ENCODE results near the gene HSBP1L1.

DNA sequence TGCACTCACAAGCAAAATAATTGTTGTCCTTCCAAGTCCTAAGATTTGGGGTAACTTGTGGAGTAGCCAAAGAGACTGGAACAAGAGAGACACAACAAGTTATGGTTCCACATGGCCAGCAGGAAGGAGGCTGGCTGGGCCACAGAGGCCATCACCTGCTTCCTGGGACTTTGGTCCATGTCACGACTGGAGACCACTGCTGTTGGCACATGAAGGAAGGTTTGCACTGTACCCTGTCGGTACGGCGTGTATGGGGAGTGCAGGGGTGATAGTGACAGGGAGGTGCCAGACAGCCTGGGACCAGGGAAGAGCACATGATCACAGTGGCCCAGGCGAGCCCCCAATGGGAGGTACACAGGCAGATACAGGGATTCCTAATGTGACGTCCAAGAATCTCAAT lies 28.5 kb upstream of the HSBP1L1 start:
- TF ChIP-seq ZNF121 (tag by site-specific recombination; IDR thresholded peaks at IDR 0.05) (no peak), ZNF548 (tag by site-specific recombination; IDR thresholded peaks at IDR 0.05) (no peak), ZNF24 (tag by site-specific recombination; IDR thresholded peaks at IDR 0.05) (no peak), ZNF274 (IDR thresholded peaks at IDR 0.05; ENCODE audit: low read length) (no peak), ZNF274 (tag by site-specific recombination; IDR thresholded peaks at IDR 0.05; ENCODE audit: borderline replicate concordance) (no peak), ZNF514 (tag by site-specific recombination; IDR thresholded peaks at IDR 0.05) (no peak), ZNF23 (tag by site-specific recombination; IDR thresholded peaks at IDR 0.05; ENCODE audit: borderline replicate concordance) (no peak), ZBTB1 (tag by site-specific recombination; IDR thresholded peaks at IDR 0.05) (no peak)
- TF ChIP-seq, protein P1, sequence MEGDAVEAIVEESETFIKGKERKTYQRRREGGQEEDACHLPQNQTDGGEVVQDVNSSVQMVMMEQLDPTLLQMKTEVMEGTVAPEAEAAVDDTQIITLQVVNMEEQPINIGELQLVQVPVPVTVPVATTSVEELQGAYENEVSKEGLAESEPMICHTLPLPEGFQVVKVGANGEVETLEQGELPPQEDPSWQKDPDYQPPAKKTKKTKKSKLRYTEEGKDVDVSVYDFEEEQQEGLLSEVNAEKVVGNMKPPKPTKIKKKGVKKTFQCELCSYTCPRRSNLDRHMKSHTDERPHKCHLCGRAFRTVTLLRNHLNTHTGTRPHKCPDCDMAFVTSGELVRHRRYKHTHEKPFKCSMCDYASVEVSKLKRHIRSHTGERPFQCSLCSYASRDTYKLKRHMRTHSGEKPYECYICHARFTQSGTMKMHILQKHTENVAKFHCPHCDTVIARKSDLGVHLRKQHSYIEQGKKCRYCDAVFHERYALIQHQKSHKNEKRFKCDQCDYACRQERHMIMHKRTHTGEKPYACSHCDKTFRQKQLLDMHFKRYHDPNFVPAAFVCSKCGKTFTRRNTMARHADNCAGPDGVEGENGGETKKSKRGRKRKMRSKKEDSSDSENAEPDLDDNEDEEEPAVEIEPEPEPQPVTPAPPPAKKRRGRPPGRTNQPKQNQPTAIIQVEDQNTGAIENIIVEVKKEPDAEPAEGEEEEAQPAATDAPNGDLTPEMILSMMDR (tag by site-specific recombination; IDR thresholded peaks at IDR 0.05), result no peak
- TF ChIP-seq, protein P2, sequence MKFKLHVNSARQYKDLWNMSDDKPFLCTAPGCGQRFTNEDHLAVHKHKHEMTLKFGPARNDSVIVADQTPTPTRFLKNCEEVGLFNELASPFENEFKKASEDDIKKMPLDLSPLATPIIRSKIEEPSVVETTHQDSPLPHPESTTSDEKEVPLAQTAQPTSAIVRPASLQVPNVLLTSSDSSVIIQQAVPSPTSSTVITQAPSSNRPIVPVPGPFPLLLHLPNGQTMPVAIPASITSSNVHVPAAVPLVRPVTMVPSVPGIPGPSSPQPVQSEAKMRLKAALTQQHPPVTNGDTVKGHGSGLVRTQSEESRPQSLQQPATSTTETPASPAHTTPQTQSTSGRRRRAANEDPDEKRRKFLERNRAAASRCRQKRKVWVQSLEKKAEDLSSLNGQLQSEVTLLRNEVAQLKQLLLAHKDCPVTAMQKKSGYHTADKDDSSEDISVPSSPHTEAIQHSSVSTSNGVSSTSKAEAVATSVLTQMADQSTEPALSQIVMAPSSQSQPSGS (tag by site-specific recombination; IDR thresholded peaks at IDR 0.05; ENCODE audit: low read depth), result no peak
- TF ChIP-seq, protein P3, sequence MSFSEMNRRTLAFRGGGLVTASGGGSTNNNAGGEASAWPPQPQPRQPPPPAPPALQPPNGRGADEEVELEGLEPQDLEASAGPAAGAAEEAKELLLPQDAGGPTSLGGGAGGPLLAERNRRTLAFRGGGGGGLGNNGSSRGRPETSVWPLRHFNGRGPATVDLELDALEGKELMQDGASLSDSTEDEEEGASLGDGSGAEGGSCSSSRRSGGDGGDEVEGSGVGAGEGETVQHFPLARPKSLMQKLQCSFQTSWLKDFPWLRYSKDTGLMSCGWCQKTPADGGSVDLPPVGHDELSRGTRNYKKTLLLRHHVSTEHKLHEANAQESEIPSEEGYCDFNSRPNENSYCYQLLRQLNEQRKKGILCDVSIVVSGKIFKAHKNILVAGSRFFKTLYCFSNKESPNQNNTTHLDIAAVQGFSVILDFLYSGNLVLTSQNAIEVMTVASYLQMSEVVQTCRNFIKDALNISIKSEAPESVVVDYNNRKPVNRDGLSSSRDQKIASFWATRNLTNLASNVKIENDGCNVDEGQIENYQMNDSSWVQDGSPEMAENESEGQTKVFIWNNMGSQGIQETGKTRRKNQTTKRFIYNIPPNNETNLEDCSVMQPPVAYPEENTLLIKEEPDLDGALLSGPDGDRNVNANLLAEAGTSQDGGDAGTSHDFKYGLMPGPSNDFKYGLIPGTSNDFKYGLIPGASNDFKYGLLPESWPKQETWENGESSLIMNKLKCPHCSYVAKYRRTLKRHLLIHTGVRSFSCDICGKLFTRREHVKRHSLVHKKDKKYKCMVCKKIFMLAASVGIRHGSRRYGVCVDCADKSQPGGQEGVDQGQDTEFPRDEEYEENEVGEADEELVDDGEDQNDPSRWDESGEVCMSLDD (tag by site-specific recombination; IDR thresholded peaks at IDR 0.05), result no peak
- TF ChIP-seq, protein P4, sequence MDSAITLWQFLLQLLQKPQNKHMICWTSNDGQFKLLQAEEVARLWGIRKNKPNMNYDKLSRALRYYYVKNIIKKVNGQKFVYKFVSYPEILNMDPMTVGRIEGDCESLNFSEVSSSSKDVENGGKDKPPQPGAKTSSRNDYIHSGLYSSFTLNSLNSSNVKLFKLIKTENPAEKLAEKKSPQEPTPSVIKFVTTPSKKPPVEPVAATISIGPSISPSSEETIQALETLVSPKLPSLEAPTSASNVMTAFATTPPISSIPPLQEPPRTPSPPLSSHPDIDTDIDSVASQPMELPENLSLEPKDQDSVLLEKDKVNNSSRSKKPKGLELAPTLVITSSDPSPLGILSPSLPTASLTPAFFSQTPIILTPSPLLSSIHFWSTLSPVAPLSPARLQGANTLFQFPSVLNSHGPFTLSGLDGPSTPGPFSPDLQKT (IDR thresholded peaks at IDR 0.05; ENCODE audit: borderline replicate concordance, low read depth, low read length), result no peak

Data from HEK293 (cell line).